ENCODE measurements around the gene NINJ1. TPM values are rescaled to one million over a fixed set of nuclear protein-coding genes. Genes with fewer than 3 reads are reported as not detected.
A peak's percentile ranks its signal among the peaks of the same experiment; 100 is the strongest.

Gene NINJ1
- total and polyA plus RNA-seq, 2 of the 13 experiments (the other 11 are each of a cell fraction or from before 2014, with no cell fraction given): 81.2 to 92.1 TPM

- TF ChIP-seq MED13 (CRISPR knock-in tag; IDR thresholded peaks at IDR 0.05) (peak; percentile 80; the same call in 1 of the 2 replicates), TGIF2 (CRISPR knock-in tag; IDR thresholded peaks at IDR 0.05) (peak; percentile 90; the same call in 1 of the 2 replicates), SMAD9 (CRISPR knock-in tag; IDR thresholded peaks at IDR 0.05) (no peak), ZNF607 (CRISPR knock-in tag; IDR thresholded peaks at IDR 0.05; ENCODE audit: borderline replicate concordance) (no peak), ZNF512 (CRISPR knock-in tag; IDR thresholded peaks at IDR 0.05) (no peak; the same call in 1 of the 2 replicates), HOXA5 (CRISPR knock-in tag; IDR thresholded peaks at IDR 0.05) (peak; percentile 80; the same call in 1 of the 2 replicates), ZNF75D (CRISPR knock-in tag; IDR thresholded peaks at IDR 0.05; ENCODE audit: borderline replicate concordance) (no peak), ZSCAN12 (CRISPR knock-in tag; IDR thresholded peaks at IDR 0.05) (peak; percentile 64; the same call in 1 of the 2 replicates), ZMYM3 (CRISPR knock-in tag; IDR thresholded peaks at IDR 0.05) (peak; percentile 85), ZNF460 (CRISPR knock-in tag; IDR thresholded peaks at IDR 0.05; ENCODE audit: borderline replicate concordance) (no peak), ZNF263 (CRISPR knock-in tag; IDR thresholded peaks at IDR 0.05) (peak; percentile 69), SUZ12 (IDR thresholded peaks at IDR 0.05; ENCODE audit: low read depth, low read length) (no peak), ZNF414 (CRISPR knock-in tag; IDR thresholded peaks at IDR 0.05) (0 out of 2 replicates have a peak, but pooled peaks have one; percentile 80), ISL2 (CRISPR knock-in tag; IDR thresholded peaks at IDR 0.05) (peak; percentile 45; the same call in 1 of the 2 replicates), SMYD3 (CRISPR knock-in tag; IDR thresholded peaks at IDR 0.05) (peak; percentile 90), TRAFD1 (CRISPR knock-in tag; IDR thresholded peaks at IDR 0.05; ENCODE audit: borderline replicate concordance) (no peak), CAMTA2 (CRISPR knock-in tag; IDR thresholded peaks at IDR 0.05; ENCODE audit: borderline replicate concordance) (no peak), ZNF660 (CRISPR knock-in tag; IDR thresholded peaks at IDR 0.05; ENCODE audit: borderline replicate concordance, low read depth) (no peak), RFXAP (CRISPR knock-in tag; IDR thresholded peaks at IDR 0.05; ENCODE audit: borderline replicate concordance) (peak; percentile 79; the same call in 1 of the 2 replicates), ZNF597 (CRISPR knock-in tag; IDR thresholded peaks at IDR 0.05) (no peak), NFE2 (CRISPR knock-in tag; IDR thresholded peaks at IDR 0.05) (no peak), GATAD1 (CRISPR knock-in tag; IDR thresholded peaks at IDR 0.05) (peak; percentile 73), CC2D1A (CRISPR knock-in tag; IDR thresholded peaks at IDR 0.05) (no peak), DBP (CRISPR knock-in tag; IDR thresholded peaks at IDR 0.05; ENCODE audit: not compliant biosample characterization) (no peak)
These were observed 13.9 kb downstream of the NINJ1 start (continued) for GRCh38 chr9:93119953-93120845.
